Urinary bladder (tissue), 4 donors: ENCODE data around the gene NEDD1. TPM values are rescaled to one million over a fixed set of nuclear protein-coding genes. Genes with fewer than 3 reads are reported as not detected.

ENCODE experiments used
- DNase-seq: peaks from one replicate; pipeline ENCODE4 v3.0.0-alpha.2; 2015; ENCODE audit errors: extremely low spot score
- H3K27ac ChIP-seq: one replicate; pipeline ENCODE4 v1.5.1; 2013; ENCODE audit warnings: low read depth, mild to moderate bottlenecking, moderate library complexity
- H3K36me3 ChIP-seq: one replicate; pipeline ENCODE4 v1.6.1; 2013; ENCODE audit warnings: mild to moderate bottlenecking, moderate library complexity; ENCODE audit not compliant: insufficient read depth
- H3K4me1 ChIP-seq: one replicate; pipeline ENCODE4 v1.6.1; 2013; ENCODE audit warnings: mild to moderate bottlenecking, moderate library complexity; ENCODE audit not compliant: insufficient read depth
- H3K4me3 ChIP-seq: one replicate; pipeline ENCODE4 v1.5.1; 2013; ENCODE audit warnings: low read depth, low read length
- WGBS: extraction: QIAGEN DNeasy Blood & Tissue Kit; methylation state at CpG from one replicate; pipeline ENCODE4 v1.1.7; 2013; 5-methylcytosine and 5-hydroxymethylcytosine counted together
- polyA plus RNA-seq: library from polyadenylated mRNA; stranded (reverse); fragments of 200-250 nt; gene quantifications from one replicate; pipeline ENCODE4 v1.2.3, GENCODE V29; 2013
- total RNA-seq: library from RNA; depleted of rRNA; stranded (reverse); fragments of >200 nt; gene quantifications from one replicate; pipeline ENCODE4 v1.2.3, GENCODE V29; 2014
- donor health status: healthy with polysubstance abuse.
- donor health status: healthy.

NEDD1 gene
- total and polyA plus RNA-seq, 2 donors, result 13.2 to 40.8 TPM

GRCh38 chr12:96882862-96883261 lies 24.2 kb upstream of the NEDD1 start:
- no peak for DNase-seq
- H3K27ac ChIP-seq, result no peak overlapping the region
- H3K4me3 ChIP-seq, result no peak overlapping the region
- 64% methylated on average over 2 of the region's 2 CpGs for WGBS
- H3K4me1 ChIP-seq, result no peaks in the 10 kb centered on the region
- no peaks in the 10 kb centered on the region for H3K36me3 ChIP-seq

GRCh38 chr12:96883571-96883970 lies 23.5 kb upstream of the NEDD1 start:
- Histone ChIP-seq H3K4me3 (no peak overlapping the region), H3K27ac (no peak overlapping the region), H3K4me1 (no peaks in the 10 kb centered on the region), H3K36me3 (no peaks in the 10 kb centered on the region)
- WGBS, result 90% methylated on average over 4 of the region's 4 CpGs
- no peak for DNase-seq

GRCh38 chr12:96886998-96887677 lies 19.9 kb upstream of the NEDD1 start:
- 43% methylated on average over 4 of the region's 4 CpGs for WGBS
- no peak overlapping the region for H3K27ac ChIP-seq
- H3K4me3 ChIP-seq, result no peak overlapping the region
- DNase-seq, result peak; percentile 49
- H3K4me1 ChIP-seq, result no peaks in the 10 kb centered on the region
- H3K36me3 ChIP-seq, result no peaks in the 10 kb centered on the region

GRCh38 chr12:96889273-96889933 lies 17.7 kb upstream of the NEDD1 start:
- no peak for DNase-seq
- no peak overlapping the region for H3K4me3 ChIP-seq
- H3K36me3 ChIP-seq, result no peaks in the 10 kb centered on the region
- no peaks in the 10 kb centered on the region for H3K4me1 ChIP-seq
- WGBS, result 41% methylated on average over 5 of the region's 5 CpGs
- no peak overlapping the region for H3K27ac ChIP-seq

- H3K4me1 ChIP-seq, result no peaks in the 10 kb centered on the region
- WGBS, result 94% methylated on average over 2 of the region's 2 CpGs
- DNase-seq, result no peak
- H3K36me3 ChIP-seq, result no peaks in the 10 kb centered on the region
- no peak overlapping the region for H3K27ac ChIP-seq
- H3K4me3 ChIP-seq, result no peak overlapping the region
Observed at GRCh38 chr12:96890331-96890730, 16.7 kb upstream of the NEDD1 start.

GRCh38 chr12:96892104-96892503 lies 15.0 kb upstream of the NEDD1 start:
- no peaks in the 10 kb centered on the region for H3K4me1 ChIP-seq
- no peaks in the 10 kb centered on the region for H3K36me3 ChIP-seq
- DNase-seq, result peak; percentile 33
- H3K27ac ChIP-seq, result no peak overlapping the region
- 45% methylated on average over 3 of the region's 3 CpGs for WGBS
- no peak overlapping the region for H3K4me3 ChIP-seq

GRCh38 chr12:96897421-96897820 lies 9.6 kb upstream of the NEDD1 start:
- no peak overlapping the region for H3K4me3 ChIP-seq
- no peak for DNase-seq
- H3K36me3 ChIP-seq, result no peaks in the 10 kb centered on the region
- 72% methylated on average over 3 of the region's 3 CpGs for WGBS
- no peak overlapping the region for H3K27ac ChIP-seq
- no peaks in the 10 kb centered on the region for H3K4me1 ChIP-seq

GRCh38 chr12:96901175-96901574 lies 5.9 kb upstream of the NEDD1 start:
- Histone ChIP-seq H3K4me3 (no peak overlapping the region), H3K27ac (no peak overlapping the region), H3K4me1 (no peaks in the 10 kb centered on the region), H3K36me3 (no peaks in the 10 kb centered on the region)
- no peak for DNase-seq

- 83% methylated on average over 4 of the region's 4 CpGs for WGBS
- H3K27ac ChIP-seq, result no peak overlapping the region
Observed at GRCh38 chr12:96902076-96902475, 5.0 kb upstream of the NEDD1 start.

GRCh38 chr12:96906498-96906848 lies 584 bp upstream of the NEDD1 start:
- Histone ChIP-seq H3K4me3 (peak overlapping the region; percentile 92), H3K36me3 (no peaks in the 10 kb centered on the region), H3K27ac (peak overlapping the region; percentile 76), H3K4me1 (no peaks in the 10 kb centered on the region)
- WGBS, result 36% methylated on average over 9 of the region's 9 CpGs
- no peak for DNase-seq

More at GRCh38 chr12:96902076-96902475, 5.0 kb upstream of the NEDD1 start:
- Histone ChIP-seq H3K36me3 (no peaks in the 10 kb centered on the region), H3K4me3 (no peak overlapping the region), H3K4me1 (no peaks in the 10 kb centered on the region)
- no peak for DNase-seq

GRCh38 chr12:96907671-96908422 lies 790 bp downstream of the NEDD1 start:
- peak; percentile 32 for DNase-seq
- H3K4me3 ChIP-seq, result peak overlapping the region; percentile 92
- no peaks in the 10 kb centered on the region for H3K4me1 ChIP-seq
- 9% methylated on average over 23 of the region's 23 CpGs for WGBS
- no peaks in the 10 kb centered on the region for H3K36me3 ChIP-seq
- H3K27ac ChIP-seq, result peak overlapping the region; percentile 76

GRCh38 chr12:96908423-96908675 lies 1.3 kb downstream of the NEDD1 start:
- 83% methylated on average over 3 of the region's 3 CpGs for WGBS
- no peak overlapping the region for H3K27ac ChIP-seq
- no peak for DNase-seq
- peak overlapping the region; percentile 92 for H3K4me3 ChIP-seq
- no peaks in the 10 kb centered on the region for H3K4me1 ChIP-seq
- H3K36me3 ChIP-seq, result no peaks in the 10 kb centered on the region

GRCh38 chr12:96912261-96912660 lies 5.2 kb downstream of the NEDD1 start:
- H3K27ac ChIP-seq, result no peak overlapping the region
- no peak overlapping the region for H3K4me3 ChIP-seq
- 73% methylated on average over 2 of the region's 2 CpGs for WGBS
- H3K4me1 ChIP-seq, result no peaks in the 10 kb centered on the region
- no peaks in the 10 kb centered on the region for H3K36me3 ChIP-seq
- no peak for DNase-seq

- Histone ChIP-seq H3K36me3 (no peaks in the 10 kb centered on the region), H3K4me3 (no peak overlapping the region), H3K27ac (no peak overlapping the region), H3K4me1 (no peaks in the 10 kb centered on the region)
- no peak for DNase-seq
- 98% methylated on average over 2 of the region's 2 CpGs for WGBS
Observed at GRCh38 chr12:96912943-96913342, 5.9 kb downstream of the NEDD1 start.
